GM10266 (cell line): ENCODE measurements around the gene GINS1.

Experiments used
- DNase-seq: peaks from one replicate; pipeline ENCODE4 v3.0.0; 2012; ENCODE audit errors: extremely low spot score
- CTCF ChIP-seq: IDR thresholded peaks from 2 replicates; pipeline ENCODE4 v1.5.1; 2012; ENCODE audit warnings: mild to moderate bottlenecking, low read depth; ENCODE audit not compliant: control insufficient read depth, insufficient read depth; ENCODE audit errors: missing control alignments

GINS1 gene

GRCh38 chr20:25390538-25391528, 16.6 kb upstream of the GINS1 start, which contains the start of gene ABHD12:
TSS of gene ABHD12 (minus strand) at chr20:25390835. CDS start at chr20:25390703, 132 bp downstream.
- peak; percentile 32 for TF ChIP-seq CTCF
- peak; percentile 98 for DNase-seq

DNA sequence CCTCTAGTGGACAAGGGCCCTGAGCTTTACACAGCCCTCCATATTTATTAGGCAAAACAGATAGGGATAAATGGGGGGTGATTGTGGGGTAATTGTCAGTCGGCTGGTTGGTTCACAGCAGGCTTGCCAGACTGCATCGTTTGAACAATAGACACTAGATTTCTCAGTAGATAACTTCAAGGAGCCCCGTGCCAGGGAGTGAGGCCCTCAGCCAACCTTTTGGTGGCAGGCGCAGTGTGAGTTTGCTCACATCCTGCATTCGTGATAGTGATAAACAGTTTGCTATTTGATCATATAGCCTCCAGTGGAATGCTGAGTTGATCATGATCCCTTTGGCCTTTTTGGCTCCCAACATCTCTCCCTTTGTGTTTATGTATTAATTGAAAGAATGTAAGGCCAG, 13.2 kb upstream of the GINS1 start:
- no peak for DNase-seq
- no peak for TF ChIP-seq CTCF

DNA sequence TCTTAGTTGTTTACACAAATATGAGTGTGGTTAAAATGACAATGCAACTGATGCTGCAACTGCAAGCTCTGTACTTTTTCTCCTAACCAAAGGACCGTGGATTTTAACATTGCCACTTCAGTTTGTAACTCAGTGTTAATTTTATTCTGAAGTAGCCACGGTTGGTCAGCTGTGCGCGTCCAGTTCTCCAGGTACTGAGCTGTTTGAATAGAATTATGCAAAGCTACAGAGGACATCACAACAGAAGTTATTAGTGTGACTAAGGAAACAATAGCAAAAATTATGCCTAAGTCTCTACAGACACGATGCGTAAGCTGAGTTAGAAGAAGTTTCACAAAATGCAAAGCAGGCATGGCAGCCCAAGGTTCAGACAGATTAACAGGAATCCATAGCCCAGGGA, 12.5 kb upstream of the GINS1 start:
- DNase-seq, result no peak
- TF ChIP-seq CTCF, result no peak

GRCh38 chr20:25397096-25397495, 10.4 kb upstream of the GINS1 start:
- DNase-seq, result no peak
- no peak for TF ChIP-seq CTCF

GRCh38 chr20:25397821-25398220, 9.7 kb upstream of the GINS1 start:
- no peak for TF ChIP-seq CTCF
- no peak for DNase-seq

GRCh38 chr20:25398376-25399036, 9.0 kb upstream of the GINS1 start:
- DNase-seq, result no peak
- TF ChIP-seq CTCF, result no peak
